HAP-1 (cell line): ENCODE results near the gene MTCL1.

Experiments used
- DNase-seq, 2 experiments: peaks; one replicate each; pipeline ENCODE4 v3.0.0-alpha.2; 2016 to 2020; ENCODE audit warnings: low spot score in 2 of 2
- H3K27me3 ChIP-seq: fragments of 250-450 bp; sonication (Bioruptor Pico); 2 replicates; pipeline ENCODE4 v1.5.1; 2020; ENCODE audit warnings: low read depth, mild to moderate bottlenecking, moderate library complexity
- H3K36me3 ChIP-seq: fragments of 250-450 bp; sonication (Bioruptor Pico); replicated peaks from 2 replicates; pipeline ENCODE4 v1.5.1; 2020; ENCODE audit warnings: mild to moderate bottlenecking
- H3K4me1 ChIP-seq: fragments of 250-450 bp; sonication (Bioruptor Pico); 2 replicates; pipeline ENCODE4 v1.5.1; 2020; ENCODE audit warnings: mild to moderate bottlenecking
- H3K4me3 ChIP-seq: fragments of 250-450 bp; sonication (Bioruptor Pico); 2 replicates; pipeline ENCODE4 v1.5.1; 2020; ENCODE audit warnings: mild to moderate bottlenecking, moderate library complexity
- H3K9me3 ChIP-seq: fragments of 250-450 bp; sonication (Bioruptor Pico); 2 replicates; pipeline ENCODE4 v1.5.1; 2020; ENCODE audit warnings: mild to moderate bottlenecking, moderate library complexity
- in situ Hi-C: fragments of 300-500 bp; cut with MboI; formaldehyde crosslinking; loops from 3 replicates; pipeline ENCODE4 v1.14.3; 2020; ENCODE audit warnings: low sequenced_read_pairs, inconsistent platforms, mixed read lengths

Gene MTCL1

GRCh38 chr18:8730080-8730827, 24.9 kb downstream of the MTCL1 start:
- no peak for DNase-seq
- H3K9me3 ChIP-seq = no peaks in the 10 kb centered on the region
- H3K36me3 ChIP-seq = no peaks in the 10 kb centered on the region; the same call in 1 of the 2 replicates
- no peak overlapping the region for H3K4me3 ChIP-seq
- in situ Hi-C loops = no loop called here
- H3K27me3 ChIP-seq = no peaks in the 10 kb centered on the region
- no peaks in the 10 kb centered on the region for H3K4me1 ChIP-seq

GRCh38 chr18:8732442-8733360, 27.3 kb downstream of the MTCL1 start:
- in situ Hi-C loops = no loop called here
- Histone ChIP-seq H3K9me3 (no peaks in the 10 kb centered on the region), H3K36me3 (no peaks in the 10 kb centered on the region; the same call in 1 of the 2 replicates), H3K4me1 (no peaks in the 10 kb centered on the region), H3K4me3 (no peak overlapping the region), H3K27me3 (no peaks in the 10 kb centered on the region)
- DNase-seq = no peak

- in situ Hi-C loops = no loop called here
- no peaks in the 10 kb centered on the region for H3K4me1 ChIP-seq
- no peaks in the 10 kb centered on the region for H3K27me3 ChIP-seq
- H3K9me3 ChIP-seq = no peaks in the 10 kb centered on the region
- H3K36me3 ChIP-seq = no peaks in the 10 kb centered on the region; the same call in 1 of the 2 replicates
- H3K4me3 ChIP-seq = no peak overlapping the region
- no peak for DNase-seq
Observed at GRCh38 chr18:8734496-8734895, 29.1 kb downstream of the MTCL1 start.

- H3K36me3 ChIP-seq = no peaks in the 10 kb centered on the region; the same call in 1 of the 2 replicates
- DNase-seq = no peak
Observed at GRCh38 chr18:8735274-8735673, 29.9 kb downstream of the MTCL1 start.

GRCh38 chr18:8741117-8741516, 35.8 kb downstream of the MTCL1 start:
- in situ Hi-C loops = no loop called here
- Histone ChIP-seq H3K4me1 (no peaks in the 10 kb centered on the region), H3K9me3 (no peaks in the 10 kb centered on the region), H3K4me3 (no peak overlapping the region), H3K36me3 (no peaks in the 10 kb centered on the region), H3K27me3 (no peaks in the 10 kb centered on the region)
- no peak for DNase-seq

More at GRCh38 chr18:8735274-8735673, 29.9 kb downstream of the MTCL1 start:
- H3K4me3 ChIP-seq = no peak overlapping the region
- no peaks in the 10 kb centered on the region for H3K9me3 ChIP-seq
- no peaks in the 10 kb centered on the region for H3K27me3 ChIP-seq
- H3K4me1 ChIP-seq = no peaks in the 10 kb centered on the region
- in situ Hi-C loops = no loop called here

- no peaks in the 10 kb centered on the region for H3K4me1 ChIP-seq
- no peaks in the 10 kb centered on the region for H3K27me3 ChIP-seq
- H3K9me3 ChIP-seq = no peaks in the 10 kb centered on the region
- in situ Hi-C loops = no loop called here
- DNase-seq = no peak
- no peaks in the 10 kb centered on the region for H3K36me3 ChIP-seq
- H3K4me3 ChIP-seq = no peak overlapping the region
Observed at GRCh38 chr18:8741532-8741931, 36.2 kb downstream of the MTCL1 start.

GRCh38 chr18:8742387-8743361, 37.3 kb downstream of the MTCL1 start:
- Histone ChIP-seq H3K27me3 (no peaks in the 10 kb centered on the region), H3K9me3 (no peaks in the 10 kb centered on the region), H3K4me3 (no peak overlapping the region), H3K4me1 (no peaks in the 10 kb centered on the region), H3K36me3 (no peaks in the 10 kb centered on the region)
- DNase-seq = no peak
- in situ Hi-C loops = no loop called here

- H3K36me3 ChIP-seq = no peaks in the 10 kb centered on the region
- no peaks in the 10 kb centered on the region for H3K27me3 ChIP-seq
- H3K4me1 ChIP-seq = no peaks in the 10 kb centered on the region
- no peak for DNase-seq
- no peak overlapping the region for H3K4me3 ChIP-seq
- no peaks in the 10 kb centered on the region for H3K9me3 ChIP-seq
- in situ Hi-C loops = no loop called here
Observed at GRCh38 chr18:8744038-8744437, 38.7 kb downstream of the MTCL1 start.

- no peaks in the 10 kb centered on the region for H3K9me3 ChIP-seq
- no peaks in the 10 kb centered on the region for H3K4me1 ChIP-seq
- H3K27me3 ChIP-seq = no peaks in the 10 kb centered on the region
- no peak overlapping the region for H3K4me3 ChIP-seq
- H3K36me3 ChIP-seq = no peaks in the 10 kb centered on the region
- in situ Hi-C loops = no loop called here
- DNase-seq = no peak
Observed at GRCh38 chr18:8744656-8745055, 39.3 kb downstream of the MTCL1 start.

- Histone ChIP-seq H3K4me1 (no peaks in the 10 kb centered on the region), H3K27me3 (no peaks in the 10 kb centered on the region), H3K36me3 (no peaks in the 10 kb centered on the region), H3K4me3 (no peak overlapping the region), H3K9me3 (no peaks in the 10 kb centered on the region)
- in situ Hi-C loops = no loop called here
- DNase-seq = no peak
Observed at GRCh38 chr18:8745355-8746014, 40.1 kb downstream of the MTCL1 start.

- no peaks in the 10 kb centered on the region for H3K9me3 ChIP-seq
- in situ Hi-C loops = no loop called here
- no peaks in the 10 kb centered on the region for H3K36me3 ChIP-seq
- H3K27me3 ChIP-seq = no peaks in the 10 kb centered on the region
- no peak overlapping the region for H3K4me3 ChIP-seq
- DNase-seq = no peak
- H3K4me1 ChIP-seq = no peaks in the 10 kb centered on the region
Observed at GRCh38 chr18:8747440-8747937, 42.1 kb downstream of the MTCL1 start.

- Histone ChIP-seq H3K4me3 (no peak overlapping the region), H3K36me3 (no peaks in the 10 kb centered on the region), H3K27me3 (no peaks in the 10 kb centered on the region), H3K9me3 (no peaks in the 10 kb centered on the region), H3K4me1 (no peaks in the 10 kb centered on the region)
- in situ Hi-C loops = no loop called here
- DNase-seq = no peak
Observed at GRCh38 chr18:8749492-8749891, 44.1 kb downstream of the MTCL1 start.

GRCh38 chr18:8750954-8751415, 45.6 kb downstream of the MTCL1 start:
- in situ Hi-C loops = no loop called here
- Histone ChIP-seq H3K36me3 (no peaks in the 10 kb centered on the region), H3K4me3 (no peak overlapping the region), H3K9me3 (no peaks in the 10 kb centered on the region), H3K4me1 (no peaks in the 10 kb centered on the region), H3K27me3 (no peaks in the 10 kb centered on the region)
- DNase-seq = no peak
